ENCODE measurements around the gene NRIP3.

NRIP3 gene

GRCh38 chr11:9028581-9028980, 24.8 kb upstream of the NRIP3 start:
- Histone ChIP-seq H2AFZ (ENCODE audit: low read length) (no peak overlapping the region), H3K27me3 (ENCODE audit: insufficient read depth, low read length) (no peaks in the 10 kb centered on the region; the same call in 1 of the 2 replicates), H3F3A (ENCODE audit: insufficient read depth, low read length) (no peaks in the 10 kb centered on the region), H3K79me2 (ENCODE audit: insufficient read depth, low read length) (no peaks in the 10 kb centered on the region), H3K9me2 (ENCODE audit: low read depth, low read length) (no peaks in the 10 kb centered on the region), H3K4me1 (ENCODE audit: insufficient read depth, low read length, severe bottlenecking) (no peaks in the 10 kb centered on the region), H3K9me3 (ENCODE audit: low read length) (no peaks in the 10 kb centered on the region), H4K20me1 (ENCODE audit: insufficient read depth, low read length) (no peaks in the 10 kb centered on the region), H3K4me2 (ENCODE audit: low read length) (no peak overlapping the region), H3K9ac (ENCODE audit: low read length) (no peak overlapping the region), H3K27ac (ENCODE audit: low read depth, low read length, poor library complexity, severe bottlenecking) (no peak overlapping the region), H3K4me3 (ENCODE audit: low read depth, low read length, poor library complexity, severe bottlenecking) (no peak overlapping the region), H3K36me3 (ENCODE audit: insufficient read depth, low read length) (no peaks in the 10 kb centered on the region)
- TF ChIP-seq CTCF (IDR thresholded peaks at IDR 0.05; ENCODE audit: low read length): no peak
- no peak for TF ChIP-seq EZH2 (IDR thresholded peaks at IDR 0.05; ENCODE audit: borderline replicate concordance, low read length)

GRCh38 chr11:9025101-9025850, 21.5 kb upstream of the NRIP3 start:
- no peak overlapping the region for H3K27ac ChIP-seq (ENCODE audit: low read depth, low read length, poor library complexity, severe bottlenecking)
- TF ChIP-seq EZH2 (IDR thresholded peaks at IDR 0.05; ENCODE audit: borderline replicate concordance, low read length) (no peak), CTCF (IDR thresholded peaks at IDR 0.05; ENCODE audit: low read length) (no peak)
- H3F3A ChIP-seq (ENCODE audit: insufficient read depth, low read length): no peaks in the 10 kb centered on the region

GRCh38 chr11:9022961-9023680, 19.3 kb upstream of the NRIP3 start:
- H3F3A ChIP-seq (ENCODE audit: insufficient read depth, low read length): no peaks in the 10 kb centered on the region
- H3K36me3 ChIP-seq (ENCODE audit: insufficient read depth, low read length): no peaks in the 10 kb centered on the region
- H3K9me3 ChIP-seq (ENCODE audit: low read length): no peaks in the 10 kb centered on the region
- H3K4me3 ChIP-seq (ENCODE audit: low read depth, low read length, poor library complexity, severe bottlenecking): no peak overlapping the region
- TF ChIP-seq CTCF (IDR thresholded peaks at IDR 0.05; ENCODE audit: low read length) (no peak), EZH2 (IDR thresholded peaks at IDR 0.05; ENCODE audit: borderline replicate concordance, low read length) (no peak)
- no peaks in the 10 kb centered on the region for H3K4me1 ChIP-seq (ENCODE audit: insufficient read depth, low read length, severe bottlenecking)
- H3K4me2 ChIP-seq (ENCODE audit: low read length): no peak overlapping the region
- H2AFZ ChIP-seq (ENCODE audit: low read length): no peak overlapping the region
- no peaks in the 10 kb centered on the region for H3K79me2 ChIP-seq (ENCODE audit: insufficient read depth, low read length)
- H4K20me1 ChIP-seq (ENCODE audit: insufficient read depth, low read length): no peaks in the 10 kb centered on the region
- no peak overlapping the region for H3K9ac ChIP-seq (ENCODE audit: low read length)
- H3K9me2 ChIP-seq (ENCODE audit: low read depth, low read length): no peaks in the 10 kb centered on the region
- no peak overlapping the region for H3K27ac ChIP-seq (ENCODE audit: low read depth, low read length, poor library complexity, severe bottlenecking)
- H3K27me3 ChIP-seq (ENCODE audit: insufficient read depth, low read length): 0 out of 2 replicates have a peak, but pooled peaks cover 3% of the 10 kb centered on the region

More at GRCh38 chr11:9025101-9025850, 21.5 kb upstream of the NRIP3 start:
- Histone ChIP-seq H3K27me3 (ENCODE audit: insufficient read depth, low read length) (no peaks in the 10 kb centered on the region; the same call in 1 of the 2 replicates), H3K36me3 (ENCODE audit: insufficient read depth, low read length) (no peaks in the 10 kb centered on the region), H3K4me1 (ENCODE audit: insufficient read depth, low read length, severe bottlenecking) (no peaks in the 10 kb centered on the region), H3K4me3 (ENCODE audit: low read depth, low read length, poor library complexity, severe bottlenecking) (no peak overlapping the region), H3K9me2 (ENCODE audit: low read depth, low read length) (no peaks in the 10 kb centered on the region), H3K9me3 (ENCODE audit: low read length) (no peaks in the 10 kb centered on the region), H3K9ac (ENCODE audit: low read length) (no peak overlapping the region), H4K20me1 (ENCODE audit: insufficient read depth, low read length) (no peaks in the 10 kb centered on the region), H2AFZ (ENCODE audit: low read length) (no peak overlapping the region), H3K4me2 (ENCODE audit: low read length) (no peak overlapping the region), H3K79me2 (ENCODE audit: insufficient read depth, low read length) (no peaks in the 10 kb centered on the region)
